ENCODE measurements around the gene CCDC187.

Gene CCDC187

GRCh38 chr9:136264441-136265405 is 39.2 kb downstream of the CCDC187 start:
- DNase-seq: no peak

GRCh38 chr9:136264031-136264430 is 39.9 kb downstream of the CCDC187 start:
- DNase-seq: no peak

DNA sequence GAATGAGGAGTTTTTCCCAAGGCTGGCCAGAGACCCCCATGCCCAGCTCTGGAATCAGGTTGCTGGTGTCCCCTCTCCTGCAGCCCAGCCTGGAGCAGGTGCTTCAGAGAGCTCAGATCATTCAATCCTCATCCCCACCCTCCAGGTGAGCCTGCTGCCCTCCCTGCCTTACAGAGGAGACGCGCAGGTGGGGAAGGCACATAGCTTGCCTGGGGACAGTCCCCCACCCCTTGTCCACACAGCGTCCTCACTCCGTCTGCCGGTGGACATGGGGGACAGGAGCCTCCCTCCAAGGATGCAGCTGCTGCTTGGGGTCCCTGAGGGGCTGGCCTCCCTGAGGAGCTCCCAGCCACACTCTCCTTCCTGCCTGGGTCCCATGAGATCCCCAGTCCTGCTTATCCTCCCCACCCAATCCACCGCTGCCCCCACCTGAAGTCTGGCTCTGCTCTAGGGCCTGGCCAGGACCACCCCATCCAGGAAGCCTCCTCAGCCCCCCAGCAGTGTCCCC is 41.2 kb downstream of the CCDC187 start:
- DNase-seq: no peak

- DNase-seq: no peak
Measured at GRCh38 chr9:136261686-136262430, 42.0 kb downstream of the CCDC187 start.

GRCh38 chr9:136260936-136261472 is 42.9 kb downstream of the CCDC187 start:
- no peak for DNase-seq

- DNase-seq: no peak
Measured at GRCh38 chr9:136260521-136260920, 43.4 kb downstream of the CCDC187 start.

DNA sequence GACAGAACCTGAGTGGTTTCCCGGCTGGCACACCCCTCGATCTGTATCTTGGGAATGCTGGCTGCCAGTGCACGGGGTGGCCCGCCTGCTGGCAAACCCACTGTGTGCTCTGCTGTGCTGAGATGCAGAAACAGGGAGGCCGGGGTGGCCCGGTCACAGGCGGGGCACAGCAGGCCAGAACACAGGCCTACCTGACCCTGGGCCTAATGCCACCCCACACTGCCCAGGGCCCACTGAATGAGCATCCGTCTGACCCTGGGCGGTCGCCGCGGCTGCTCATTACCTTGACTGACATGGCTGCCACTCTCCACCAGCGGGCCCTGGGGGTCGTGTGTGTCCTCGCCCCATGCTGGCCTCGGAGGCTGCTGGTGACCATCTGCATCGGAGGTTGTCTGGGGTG is 44.1 kb downstream of the CCDC187 start:
- DNase-seq: no peak

DNA sequence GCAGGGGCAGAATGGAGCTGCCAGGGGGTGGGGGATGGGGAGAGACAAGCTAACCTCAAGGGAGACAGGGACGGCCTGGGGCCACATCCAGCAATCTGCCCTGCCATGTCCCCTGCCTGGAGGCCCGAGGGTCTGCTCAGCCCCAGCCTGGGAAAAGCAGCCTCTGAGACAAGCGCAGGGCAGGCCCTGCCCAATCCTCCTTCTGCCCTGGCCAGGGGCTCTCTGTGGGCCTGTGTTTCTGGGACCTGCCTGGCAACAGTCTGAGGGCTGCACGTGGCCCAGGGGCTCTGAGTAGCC is 44.4 kb downstream of the CCDC187 start:
- DNase-seq: no peak

DNA sequence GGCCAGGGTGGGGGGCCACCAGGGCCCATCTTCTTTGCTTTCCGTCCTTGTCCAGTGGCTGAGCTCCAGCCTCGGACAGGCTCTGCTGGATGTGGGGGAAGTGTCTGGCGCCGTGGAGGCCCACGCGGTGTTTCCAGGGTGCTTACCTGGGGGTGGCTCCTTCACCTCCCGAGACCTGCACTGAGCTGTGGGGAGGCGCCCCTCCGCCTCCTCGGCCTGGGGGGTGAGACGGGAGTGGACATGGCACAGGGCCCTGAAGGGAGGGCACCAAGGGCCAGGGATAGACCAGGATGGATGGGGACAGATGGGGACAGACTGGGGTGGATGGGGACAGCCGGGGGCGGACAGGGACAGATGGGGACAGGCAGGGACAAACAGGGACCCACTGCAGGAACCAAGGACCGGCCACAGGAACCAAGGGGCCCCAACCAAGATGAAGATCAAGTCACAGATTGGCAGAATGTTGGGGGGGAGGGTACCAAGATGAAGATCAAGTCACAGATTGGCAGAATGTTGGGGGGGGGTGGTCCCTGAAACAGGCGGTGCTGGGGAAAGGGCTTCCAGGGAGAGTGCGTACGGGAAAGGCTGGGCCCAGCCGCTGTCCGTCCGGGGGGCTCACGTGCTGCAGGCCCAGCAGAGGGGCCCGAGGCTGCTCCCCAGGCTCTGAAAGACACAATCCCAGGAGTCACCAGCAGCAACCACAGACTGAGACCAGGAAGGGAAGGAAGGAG is 44.9 kb downstream of the CCDC187 start:
- DNase-seq: no peak

- no peak for DNase-seq
Measured at GRCh38 chr9:136258299-136258625, 45.6 kb downstream of the CCDC187 start.

GRCh38 chr9:136257381-136258298 is 46.3 kb downstream of the CCDC187 start:
- DNase-seq: no peak

GRCh38 chr9:136255896-136256890 is 47.7 kb downstream of the CCDC187 start:
- DNase-seq: no peak

- DNase-seq: peak; percentile 31
Measured at GRCh38 chr9:136255166-136255538, 48.7 kb downstream of the CCDC187 start.

- no peak for DNase-seq
Measured at GRCh38 chr9:136254381-136255165, 49.3 kb downstream of the CCDC187 start.

DNA sequence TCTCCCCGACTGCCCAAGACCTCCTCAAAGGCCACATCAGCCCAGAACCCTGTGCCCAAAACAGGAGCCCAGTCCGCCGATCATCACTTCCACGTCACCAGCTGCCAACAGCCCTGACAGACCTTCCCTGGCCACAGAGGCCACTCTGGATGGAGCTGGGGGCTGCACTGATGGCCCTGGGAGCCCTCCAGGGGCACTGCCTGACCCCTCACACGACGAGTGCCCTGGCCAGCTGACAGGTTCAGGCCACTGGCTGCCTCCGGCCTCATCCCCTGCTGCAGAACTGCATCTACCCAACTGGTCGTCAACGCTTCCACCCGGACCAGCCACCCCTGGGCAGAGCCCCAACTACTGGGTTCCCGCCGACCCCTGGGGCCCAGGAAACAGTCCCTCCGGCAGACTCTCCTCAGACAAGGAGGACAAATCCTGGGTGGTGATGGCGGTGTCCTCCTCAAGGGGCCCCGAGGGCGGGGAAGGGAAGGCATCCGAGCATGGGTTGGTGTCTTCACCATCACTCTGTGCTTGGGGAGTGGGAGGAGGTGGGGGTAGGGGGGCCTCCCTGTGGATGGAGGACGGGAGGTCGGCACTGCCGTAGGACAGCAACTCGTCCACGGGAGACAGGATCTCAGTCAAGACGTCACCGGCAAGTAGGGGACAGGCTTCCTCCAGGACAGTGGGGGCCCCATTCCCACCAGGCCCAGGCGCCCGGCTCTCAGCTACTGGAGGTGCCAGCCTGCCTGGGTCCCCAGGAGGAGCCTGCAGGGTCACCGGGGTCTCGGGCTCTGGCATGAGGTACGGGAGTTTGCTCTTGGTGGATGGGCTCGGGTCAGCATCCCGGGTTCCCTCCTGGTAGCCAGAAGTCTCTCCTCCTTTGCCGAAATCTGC is 50.4 kb downstream of the CCDC187 start:
- no peak for DNase-seq

DNA sequence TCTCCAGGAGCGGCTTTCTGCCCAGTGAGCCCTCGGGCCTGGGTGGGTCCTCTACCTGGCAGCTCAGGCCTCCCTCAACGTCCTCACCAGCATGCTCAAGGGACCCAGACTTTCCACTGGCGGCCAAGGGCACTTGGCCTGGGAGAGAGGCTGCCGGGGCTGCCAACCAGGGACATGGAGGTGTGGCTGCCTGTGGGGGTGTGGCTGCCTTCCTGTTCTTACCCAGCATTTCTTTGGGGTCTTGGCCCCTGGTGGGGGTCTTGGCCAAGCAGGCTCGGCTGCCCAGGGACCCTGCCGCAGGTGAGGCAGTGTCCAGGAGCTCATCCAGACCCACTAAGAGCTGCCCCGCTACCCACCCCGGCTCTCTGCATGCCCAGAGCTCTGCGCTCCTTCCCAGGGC is 51.0 kb downstream of the CCDC187 start:
- DNase-seq: no peak

GRCh38 chr9:136252281-136252680 is 51.6 kb downstream of the CCDC187 start:
- DNase-seq: no peak

DNA sequence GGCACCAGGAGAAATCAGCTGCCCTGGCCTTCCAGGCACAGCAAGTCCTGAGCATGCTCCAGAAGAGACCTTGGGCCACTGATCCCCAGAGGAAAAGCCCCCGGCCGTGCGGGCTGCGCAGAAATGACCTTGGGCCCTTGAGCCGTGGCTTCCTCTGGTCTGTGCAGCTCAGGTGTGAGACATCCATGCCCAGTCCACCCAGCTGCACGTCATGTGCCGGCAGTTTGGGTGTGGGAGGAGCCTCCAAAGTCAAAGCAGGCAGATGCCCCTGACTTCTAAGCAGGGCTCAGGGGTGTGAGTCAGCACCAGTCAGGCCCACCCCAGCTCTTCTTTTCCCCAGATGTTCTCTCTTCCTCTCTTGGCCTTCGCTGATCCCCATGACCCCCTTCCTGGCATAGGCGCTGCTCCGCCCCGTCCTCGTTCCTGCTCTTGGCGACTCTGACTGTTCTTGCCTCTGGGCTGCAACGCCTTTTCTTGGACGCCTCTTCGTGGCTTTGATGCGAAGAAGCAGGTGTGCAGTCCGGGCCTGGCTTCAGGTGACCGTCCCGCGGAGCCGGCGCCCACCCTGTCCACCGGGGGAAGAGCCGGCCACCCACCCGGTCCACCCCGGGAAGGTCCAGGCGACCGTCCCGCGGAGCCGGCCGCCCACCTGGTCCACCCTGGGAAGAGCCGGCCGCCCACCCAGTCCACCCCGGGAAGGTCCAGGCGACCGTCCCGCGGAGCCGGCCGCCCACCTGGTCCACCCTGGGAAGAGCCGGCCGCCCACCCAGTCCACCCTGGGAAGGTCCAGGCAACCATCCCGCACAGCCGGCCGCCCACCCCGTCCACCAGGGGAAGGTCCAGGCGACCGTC is 52.4 kb downstream of the CCDC187 start:
- no peak for DNase-seq

Data from activated naive CD4-positive, alpha-beta T cell treated with Interleukin-2 at 50 U/mL for 16 hours (primary cell).